ENCODE data around the gene RASSF5.

- TF ChIP-seq, protein P1, sequence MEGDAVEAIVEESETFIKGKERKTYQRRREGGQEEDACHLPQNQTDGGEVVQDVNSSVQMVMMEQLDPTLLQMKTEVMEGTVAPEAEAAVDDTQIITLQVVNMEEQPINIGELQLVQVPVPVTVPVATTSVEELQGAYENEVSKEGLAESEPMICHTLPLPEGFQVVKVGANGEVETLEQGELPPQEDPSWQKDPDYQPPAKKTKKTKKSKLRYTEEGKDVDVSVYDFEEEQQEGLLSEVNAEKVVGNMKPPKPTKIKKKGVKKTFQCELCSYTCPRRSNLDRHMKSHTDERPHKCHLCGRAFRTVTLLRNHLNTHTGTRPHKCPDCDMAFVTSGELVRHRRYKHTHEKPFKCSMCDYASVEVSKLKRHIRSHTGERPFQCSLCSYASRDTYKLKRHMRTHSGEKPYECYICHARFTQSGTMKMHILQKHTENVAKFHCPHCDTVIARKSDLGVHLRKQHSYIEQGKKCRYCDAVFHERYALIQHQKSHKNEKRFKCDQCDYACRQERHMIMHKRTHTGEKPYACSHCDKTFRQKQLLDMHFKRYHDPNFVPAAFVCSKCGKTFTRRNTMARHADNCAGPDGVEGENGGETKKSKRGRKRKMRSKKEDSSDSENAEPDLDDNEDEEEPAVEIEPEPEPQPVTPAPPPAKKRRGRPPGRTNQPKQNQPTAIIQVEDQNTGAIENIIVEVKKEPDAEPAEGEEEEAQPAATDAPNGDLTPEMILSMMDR (IDR thresholded peaks at IDR 0.05): peak; percentile 59 to 87 (median 77)
- no peak for TF ChIP-seq POLR2A (IDR thresholded peaks at IDR 0.05)
These were observed 45.5 kb upstream of the RASSF5 start for GRCh38 chr1:206461602-206462455.
